ENCODE results near the gene FHOD3.
A peak's percentile ranks its signal among the peaks of the same experiment; 100 is the strongest.

Gene FHOD3

GRCh38 chr18:36613810-36614209 lies 316.3 kb downstream of the FHOD3 start:
- TF ChIP-seq EZH2phosphoT487 (IDR thresholded peaks at IDR 0.05; ENCODE audit: borderline replicate concordance) = no peak
- TF ChIP-seq, protein P1, sequence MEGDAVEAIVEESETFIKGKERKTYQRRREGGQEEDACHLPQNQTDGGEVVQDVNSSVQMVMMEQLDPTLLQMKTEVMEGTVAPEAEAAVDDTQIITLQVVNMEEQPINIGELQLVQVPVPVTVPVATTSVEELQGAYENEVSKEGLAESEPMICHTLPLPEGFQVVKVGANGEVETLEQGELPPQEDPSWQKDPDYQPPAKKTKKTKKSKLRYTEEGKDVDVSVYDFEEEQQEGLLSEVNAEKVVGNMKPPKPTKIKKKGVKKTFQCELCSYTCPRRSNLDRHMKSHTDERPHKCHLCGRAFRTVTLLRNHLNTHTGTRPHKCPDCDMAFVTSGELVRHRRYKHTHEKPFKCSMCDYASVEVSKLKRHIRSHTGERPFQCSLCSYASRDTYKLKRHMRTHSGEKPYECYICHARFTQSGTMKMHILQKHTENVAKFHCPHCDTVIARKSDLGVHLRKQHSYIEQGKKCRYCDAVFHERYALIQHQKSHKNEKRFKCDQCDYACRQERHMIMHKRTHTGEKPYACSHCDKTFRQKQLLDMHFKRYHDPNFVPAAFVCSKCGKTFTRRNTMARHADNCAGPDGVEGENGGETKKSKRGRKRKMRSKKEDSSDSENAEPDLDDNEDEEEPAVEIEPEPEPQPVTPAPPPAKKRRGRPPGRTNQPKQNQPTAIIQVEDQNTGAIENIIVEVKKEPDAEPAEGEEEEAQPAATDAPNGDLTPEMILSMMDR (conservative IDR thresholded peaks at IDR 0.05; ENCODE audit: low read length) = no peak
- no peak overlapping the region for H3K4me2 ChIP-seq (ENCODE audit: low read depth, low read length, poor library complexity, severe bottlenecking)
- H3K4me1 ChIP-seq (ENCODE audit: insufficient read depth, low read length, poor library complexity, severe bottlenecking) = no peaks in the 10 kb centered on the region
- no peak overlapping the region for H2AFZ ChIP-seq (ENCODE audit: low read length)
- H3K9ac ChIP-seq (ENCODE audit: low read depth, low read length, poor library complexity, severe bottlenecking) = no peak overlapping the region
- no peaks in the 10 kb centered on the region for H3K79me2 ChIP-seq (ENCODE audit: insufficient read depth, low read length)
- no peaks in the 10 kb centered on the region for H3K9me2 ChIP-seq (replicated peaks; ENCODE audit: low read depth, low read length)
- no peak overlapping the region for H3K4me3 ChIP-seq (ENCODE audit: low read length, poor library complexity, severe bottlenecking)
- no peaks in the 10 kb centered on the region for H3K27me3 ChIP-seq (ENCODE audit: insufficient read depth, low read length, poor library complexity, severe bottlenecking)
- no peaks in the 10 kb centered on the region for H3F3A ChIP-seq (ENCODE audit: low read depth)
- no peaks in the 10 kb centered on the region for H3K9me3 ChIP-seq (ENCODE audit: insufficient read depth, low read depth, low read length)
- H4K20me1 ChIP-seq (ENCODE audit: insufficient read depth, low read length, poor library complexity, severe bottlenecking) = no peaks in the 10 kb centered on the region
- H3K36me3 ChIP-seq (ENCODE audit: insufficient read depth, low read length) = no peaks in the 10 kb centered on the region

DNA sequence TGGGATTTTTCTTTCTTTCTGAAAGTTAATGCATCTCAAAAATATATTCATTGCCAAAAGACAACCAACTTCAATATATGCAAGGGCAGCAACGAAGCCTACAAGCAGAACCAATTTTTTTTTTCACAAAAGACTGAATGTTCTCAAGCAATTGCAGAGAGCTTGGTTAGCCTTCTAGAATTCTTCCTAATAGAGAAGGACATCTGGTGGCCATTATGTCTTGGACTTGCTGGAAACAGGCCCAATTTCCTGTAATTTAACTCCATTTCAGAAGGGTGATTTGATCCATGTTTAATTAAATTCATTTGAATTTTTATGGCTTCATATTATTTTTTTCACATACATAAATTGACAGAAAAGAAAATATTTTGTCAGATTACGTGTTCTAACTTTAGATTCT lies 323.3 kb downstream of the FHOD3 start:
- H3K79me2 ChIP-seq (ENCODE audit: insufficient read depth, low read length) = no peaks in the 10 kb centered on the region
- TF ChIP-seq EZH2phosphoT487 (IDR thresholded peaks at IDR 0.05; ENCODE audit: borderline replicate concordance) = no peak
- TF ChIP-seq, protein P1 (conservative IDR thresholded peaks at IDR 0.05; ENCODE audit: low read length) = peak; percentile 19; the same call in 1 of the 2 replicates
- H3F3A ChIP-seq (ENCODE audit: low read depth) = no peaks in the 10 kb centered on the region
- no peaks in the 10 kb centered on the region for H3K36me3 ChIP-seq (ENCODE audit: insufficient read depth, low read length)
- no peaks in the 10 kb centered on the region for H3K4me1 ChIP-seq (ENCODE audit: insufficient read depth, low read length, poor library complexity, severe bottlenecking)
- no peak overlapping the region for H3K9ac ChIP-seq (ENCODE audit: low read depth, low read length, poor library complexity, severe bottlenecking)
- H3K9me2 ChIP-seq (replicated peaks; ENCODE audit: low read depth, low read length) = no peaks in the 10 kb centered on the region
- H3K4me2 ChIP-seq (ENCODE audit: low read depth, low read length, poor library complexity, severe bottlenecking) = no peak overlapping the region
- no peak overlapping the region for H2AFZ ChIP-seq (ENCODE audit: low read length)
- H3K27me3 ChIP-seq (ENCODE audit: insufficient read depth, low read length, poor library complexity, severe bottlenecking) = no peaks in the 10 kb centered on the region
- H4K20me1 ChIP-seq (ENCODE audit: insufficient read depth, low read length, poor library complexity, severe bottlenecking) = no peaks in the 10 kb centered on the region
- no peaks in the 10 kb centered on the region for H3K9me3 ChIP-seq (ENCODE audit: insufficient read depth, low read depth, low read length)
- no peak overlapping the region for H3K4me3 ChIP-seq (ENCODE audit: low read length, poor library complexity, severe bottlenecking)

DNA sequence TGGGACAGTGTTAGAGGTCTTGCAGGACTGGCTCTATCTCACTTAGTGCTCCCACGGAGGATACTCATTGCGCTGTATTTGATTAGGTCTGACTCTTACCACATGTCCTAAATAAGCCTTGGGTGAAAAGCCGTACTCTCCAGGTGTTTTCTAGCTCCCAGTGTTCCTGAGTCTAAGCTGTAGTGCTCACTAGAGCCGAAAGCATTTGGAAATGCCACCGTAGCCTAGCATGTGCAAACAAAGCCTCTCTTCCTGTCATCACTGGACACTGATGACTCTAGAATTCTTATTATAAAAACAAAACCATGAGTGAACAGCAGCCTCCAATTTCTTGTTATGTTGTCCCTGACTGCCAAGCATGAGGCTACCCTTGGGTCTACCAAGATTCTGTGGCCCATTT lies 325.1 kb downstream of the FHOD3 start:
- Histone ChIP-seq H3F3A (ENCODE audit: low read depth) (no peaks in the 10 kb centered on the region), H3K9me2 (replicated peaks; ENCODE audit: low read depth, low read length) (no peaks in the 10 kb centered on the region), H3K4me3 (ENCODE audit: low read length, poor library complexity, severe bottlenecking) (no peak overlapping the region), H3K4me1 (ENCODE audit: insufficient read depth, low read length, poor library complexity, severe bottlenecking) (no peaks in the 10 kb centered on the region), H2AFZ (ENCODE audit: low read length) (no peak overlapping the region), H3K79me2 (ENCODE audit: insufficient read depth, low read length) (no peaks in the 10 kb centered on the region), H3K36me3 (ENCODE audit: insufficient read depth, low read length) (no peaks in the 10 kb centered on the region), H3K27me3 (ENCODE audit: insufficient read depth, low read length, poor library complexity, severe bottlenecking) (no peaks in the 10 kb centered on the region), H3K4me2 (ENCODE audit: low read depth, low read length, poor library complexity, severe bottlenecking) (no peak overlapping the region), H3K9me3 (ENCODE audit: insufficient read depth, low read depth, low read length) (no peaks in the 10 kb centered on the region), H4K20me1 (ENCODE audit: insufficient read depth, low read length, poor library complexity, severe bottlenecking) (no peaks in the 10 kb centered on the region), H3K9ac (ENCODE audit: low read depth, low read length, poor library complexity, severe bottlenecking) (no peak overlapping the region)
- TF ChIP-seq, protein P1 (conservative IDR thresholded peaks at IDR 0.05; ENCODE audit: low read length) = no peak
- TF ChIP-seq EZH2phosphoT487 (IDR thresholded peaks at IDR 0.05; ENCODE audit: borderline replicate concordance) = no peak
